Testis (tissue), 3 donors: Measurements from ENCODE around the gene FBXL3. TPM values are rescaled to one million over a fixed set of nuclear protein-coding genes. Genes with fewer than 3 reads are reported as not detected.
A peak's percentile ranks its signal among the peaks of the same experiment; 100 is the strongest.

Source experiments
- DNase-seq: peaks from one replicate; pipeline ENCODE4 v3.0.0-alpha.2; 2019
- H3K27ac ChIP-seq, 2 donors: fragments of 200-600 bp; sonication (generic); one replicate each; pipeline ENCODE4 v1.5.1; 2019
- H3K27me3 ChIP-seq: fragments of 200-600 bp; sonication (generic); one replicate; pipeline ENCODE4 v1.5.1; 2019
- H3K36me3 ChIP-seq: fragments of 200-600 bp; sonication (generic); one replicate; pipeline ENCODE4 v1.5.1; 2017; ENCODE audit warnings: low read depth; ENCODE audit errors: missing control alignments
- H3K4me1 ChIP-seq: fragments of 200-600 bp; sonication (generic); one replicate; pipeline ENCODE4 v1.5.1; 2019
- H3K4me3 ChIP-seq, 2 donors: fragments of 200-600 bp; sonication (generic); one replicate each; pipeline ENCODE4 v1.5.1; 2017 to 2019
- H3K9me3 ChIP-seq: fragments of 200-600 bp; sonication (generic); one replicate; pipeline ENCODE4 v1.5.1; 2017
- POLR2A ChIP-seq: fragments of 450-650 bp; IDR thresholded peaks from one replicate; pipeline ENCODE4 v1.6.1; 2017; ENCODE audit warnings: antibody characterized with exemption, mild to moderate bottlenecking, moderate library complexity
- WGBS, 2 donors: methylation state at CpG; one replicate each; pipeline ENCODE4 v1.1.5; 2018; 5-methylcytosine and 5-hydroxymethylcytosine counted together
- intact Hi-C: fragments of 100-400 bp; cut with DNase I; formaldehyde crosslinking; loops from one replicate; pipeline ENCODE4 v1.15.1; 2023; ENCODE audit warnings: low total_unique reads
- polyA plus RNA-seq: library from polyadenylated mRNA; stranded (reverse); fragments of 350-450 nt; fragmentation: Illumina TruSeq; extraction: RNeasy Lipid Tissue Mini Kit (QIAGEN cat#74804); gene quantifications from one replicate; pipeline ENCODE4 v1.2.3, GENCODE V29; 2014; ENCODE audit warnings: low read depth, low replicate concordance; ENCODE audit not compliant: insufficient read depth
- total RNA-seq, 2 donors: library from RNA; depleted of rRNA; stranded (reverse); fragments of >200 nt; gene quantifications; one replicate each; pipeline ENCODE4 v1.2.3, GENCODE V29; 2016
- TF ChIP-seq, protein P1 (sequence below), 3 experiments: fragments of 450-650 bp in 2 of 3; fragments of 200-600 bp in 1 of 3; sonication (generic) in 1 of 3; IDR thresholded peaks; one replicate each; pipeline ENCODE4 v1.5.1; 2016 to 2019; ENCODE audit warnings: antibody characterized with exemption in 3 of 3, mild to moderate bottlenecking in 2 of 3, moderate library complexity in 1 of 3

Gene FBXL3
- total and polyA plus RNA-seq, 3 donors from 2014 or later = 51.0 to 111 (median 84.0) TPM

DNA sequence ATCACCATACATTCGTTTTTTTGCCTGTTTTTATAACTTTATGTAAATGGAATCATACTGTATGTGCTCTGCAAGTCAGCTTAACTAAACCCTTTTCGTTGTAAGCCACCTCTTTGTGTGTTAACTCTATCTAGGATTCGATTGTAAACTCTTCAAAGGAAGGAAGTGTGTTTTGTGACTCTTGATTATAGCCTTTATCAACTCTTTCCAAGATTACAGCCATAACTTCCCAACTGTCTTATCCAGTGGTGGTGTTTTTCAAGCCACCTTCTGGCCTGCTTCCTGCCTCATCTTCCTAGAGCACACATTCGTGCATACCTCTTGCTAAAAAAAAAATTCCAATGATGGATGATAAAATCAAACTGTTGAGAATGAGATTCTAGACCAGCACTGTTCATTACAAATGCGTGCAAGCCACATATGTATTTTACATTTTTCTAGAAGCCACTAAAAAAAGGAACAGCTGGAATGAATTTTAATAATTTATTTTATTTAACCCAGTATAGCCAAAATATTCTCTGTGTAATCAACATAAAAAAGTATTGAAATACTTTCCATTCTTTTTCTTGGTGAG, 12.0 kb upstream of the FBXL3 start:
- no peaks in the 10 kb centered on the region for H3K36me3 ChIP-seq
- H3K27ac ChIP-seq = peak overlapping the region in 1 of 2 donors; percentile 33
- intact Hi-C loops = no loop called here
- TF ChIP-seq, protein P1, sequence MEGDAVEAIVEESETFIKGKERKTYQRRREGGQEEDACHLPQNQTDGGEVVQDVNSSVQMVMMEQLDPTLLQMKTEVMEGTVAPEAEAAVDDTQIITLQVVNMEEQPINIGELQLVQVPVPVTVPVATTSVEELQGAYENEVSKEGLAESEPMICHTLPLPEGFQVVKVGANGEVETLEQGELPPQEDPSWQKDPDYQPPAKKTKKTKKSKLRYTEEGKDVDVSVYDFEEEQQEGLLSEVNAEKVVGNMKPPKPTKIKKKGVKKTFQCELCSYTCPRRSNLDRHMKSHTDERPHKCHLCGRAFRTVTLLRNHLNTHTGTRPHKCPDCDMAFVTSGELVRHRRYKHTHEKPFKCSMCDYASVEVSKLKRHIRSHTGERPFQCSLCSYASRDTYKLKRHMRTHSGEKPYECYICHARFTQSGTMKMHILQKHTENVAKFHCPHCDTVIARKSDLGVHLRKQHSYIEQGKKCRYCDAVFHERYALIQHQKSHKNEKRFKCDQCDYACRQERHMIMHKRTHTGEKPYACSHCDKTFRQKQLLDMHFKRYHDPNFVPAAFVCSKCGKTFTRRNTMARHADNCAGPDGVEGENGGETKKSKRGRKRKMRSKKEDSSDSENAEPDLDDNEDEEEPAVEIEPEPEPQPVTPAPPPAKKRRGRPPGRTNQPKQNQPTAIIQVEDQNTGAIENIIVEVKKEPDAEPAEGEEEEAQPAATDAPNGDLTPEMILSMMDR (IDR thresholded peaks at IDR 0.05) = no peak
- no peak for TF ChIP-seq POLR2A
- H3K4me3 ChIP-seq = no peak overlapping the region
- peaks cover 20% of the 10 kb centered on the region for H3K4me1 ChIP-seq
- H3K9me3 ChIP-seq = no peaks in the 10 kb centered on the region
- no peaks in the 10 kb centered on the region for H3K27me3 ChIP-seq
- DNase-seq = no peak
- 62 to 68% methylated on average over 5 of the region's 5 CpGs for WGBS, 2 donors

DNA sequence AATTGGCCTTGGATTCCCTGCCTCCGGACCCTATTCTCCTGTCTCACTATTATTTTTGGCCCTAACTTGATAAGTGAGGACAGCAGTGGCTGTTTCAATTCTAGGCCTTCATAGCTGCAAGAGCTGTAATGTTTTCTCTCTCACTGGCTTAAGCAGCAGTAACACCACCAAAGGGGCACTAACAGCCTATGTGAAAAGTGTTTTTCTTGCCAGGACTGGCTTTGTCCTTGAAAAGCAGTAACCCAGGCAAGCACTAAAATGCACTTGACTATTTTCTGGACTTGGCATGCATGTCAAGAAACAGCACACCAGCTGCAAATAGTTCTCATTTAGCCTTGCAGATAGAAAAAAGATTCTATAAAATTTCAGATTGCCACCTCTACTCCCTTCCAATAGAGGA, 9.3 kb upstream of the FBXL3 start:
- H3K9me3 ChIP-seq = no peaks in the 10 kb centered on the region
- DNase-seq = no peak
- H3K36me3 ChIP-seq = no peaks in the 10 kb centered on the region
- intact Hi-C loops = no loop called here
- no peak for TF ChIP-seq POLR2A
- TF ChIP-seq, protein P1 (IDR thresholded peaks at IDR 0.05) = no peak
- H3K27me3 ChIP-seq = no peaks in the 10 kb centered on the region
- H3K4me1 ChIP-seq = peaks cover 20% of the 10 kb centered on the region
- 33% methylated on average over 1 of the region's 1 CpG for WGBS, 2 donors
- H3K27ac ChIP-seq = peak overlapping the region; percentile 12
- no peak overlapping the region for H3K4me3 ChIP-seq

- WGBS, 2 donors = 94 to 97% methylated on average over 5 of the region's 5 CpGs
- H3K27ac ChIP-seq = no peak overlapping the region
Observed at GRCh38 chr13:77034881-77035280, 7.9 kb upstream of the FBXL3 start.

GRCh38 chr13:77033717-77034302, 6.9 kb upstream of the FBXL3 start:
- DNase-seq = no peak
- intact Hi-C loops = no loop called here
- 95% methylated on average over 4 of the region's 4 CpGs for WGBS, 2 donors

More at GRCh38 chr13:77034881-77035280, 7.9 kb upstream of the FBXL3 start:
- Histone ChIP-seq H3K4me3 (no peak overlapping the region), H3K27me3 (no peaks in the 10 kb centered on the region), H3K36me3 (no peaks in the 10 kb centered on the region), H3K4me1 (peaks cover 14% of the 10 kb centered on the region), H3K9me3 (no peaks in the 10 kb centered on the region)
- TF ChIP-seq, protein P1 (IDR thresholded peaks at IDR 0.05) = no peak
- TF ChIP-seq POLR2A = no peak
- DNase-seq = no peak
- intact Hi-C loops = no loop called here

More at GRCh38 chr13:77033717-77034302, 6.9 kb upstream of the FBXL3 start:
- Histone ChIP-seq H3K9me3 (no peaks in the 10 kb centered on the region), H3K27ac (no peak overlapping the region), H3K36me3 (no peaks in the 10 kb centered on the region), H3K27me3 (no peaks in the 10 kb centered on the region), H3K4me3 (no peak overlapping the region), H3K4me1 (peaks cover 13% of the 10 kb centered on the region)
- no peak for TF ChIP-seq POLR2A
- TF ChIP-seq, protein P1 (IDR thresholded peaks at IDR 0.05) = no peak
